ENCODE results near the gene MACROD2. TPM values are rescaled to one million over a fixed set of nuclear protein-coding genes. Genes with fewer than 3 reads are reported as not detected.
"Not testable (repeated sequence)": the region's sequence is repeated elsewhere in the genome, so short reads cannot be mapped to it uniquely, and the experiment has no call there.

The MACROD2 gene
- total and polyA plus RNA-seq, 9 donors = 3.7 to 25.5 (median 7.8) TPM

- Histone ChIP-seq H3K36me3 (no peaks in the 10 kb centered on the region), H3K27me3 (no peaks in the 10 kb centered on the region), H3K9me3 (no peaks in the 10 kb centered on the region), H3K4me3 (no peak overlapping the region), H3K27ac (no peak overlapping the region), H3K4me1 (ENCODE audit: insufficient read depth) (peaks cover 4% of the 10 kb centered on the region)
- 77 to 79% (median 78%) methylated on average over 9 of the region's 9 CpGs for WGBS, 3 donors
- intact Hi-C loops (cut with DNase I) = no loop called here
- TF ChIP-seq EP300 (IDR thresholded peaks at IDR 0.05) (no peak), POLR2A (IDR thresholded peaks at IDR 0.05) (no peak), CTCF (IDR thresholded peaks at IDR 0.05) (no peak)
- no peak for DNase-seq
These were observed 2012.6 kb downstream of the MACROD2 start for GRCh38 chr20:16007962-16008361.

GRCh38 chr20:16011056-16011455 lies 2015.7 kb downstream of the MACROD2 start:
- no peak for TF ChIP-seq POLR2A (IDR thresholded peaks at IDR 0.05)
- no peak for TF ChIP-seq EP300 (IDR thresholded peaks at IDR 0.05)
- no peak for TF ChIP-seq CTCF (IDR thresholded peaks at IDR 0.05)
- whole genome bisulfite sequencing, 3 donors = 76 to 92% (median 79%) methylated on average over 6 of the region's 6 CpGs
- H3K9me3 ChIP-seq = no peaks in the 10 kb centered on the region
- no peaks in the 10 kb centered on the region for H3K4me1 ChIP-seq (ENCODE audit: insufficient read depth)
- no peaks in the 10 kb centered on the region for H3K27me3 ChIP-seq
- H3K36me3 ChIP-seq = no peaks in the 10 kb centered on the region
- H3K4me3 ChIP-seq = no peak overlapping the region
- intact Hi-C loops (cut with DNase I) = no loop called here
- H3K27ac ChIP-seq = no peak overlapping the region
- DNase-seq = no peak

- Histone ChIP-seq H3K27ac (no peak overlapping the region), H3K4me1 (ENCODE audit: insufficient read depth) (no peaks in the 10 kb centered on the region), H3K4me3 (no peak overlapping the region), H3K36me3 (no peaks in the 10 kb centered on the region), H3K27me3 (no peaks in the 10 kb centered on the region), H3K9me3 (no peaks in the 10 kb centered on the region)
- DNase-seq = no peak
- WGBS, 3 donors = 90 to 93% (median 91%) methylated on average over 5 of the region's 5 CpGs
- intact Hi-C loops (cut with DNase I) = no loop called here
- TF ChIP-seq EP300 (IDR thresholded peaks at IDR 0.05) (no peak), CTCF (IDR thresholded peaks at IDR 0.05) (no peak), POLR2A (IDR thresholded peaks at IDR 0.05) (no peak)
These were observed 2016.2 kb downstream of the MACROD2 start for GRCh38 chr20:16011519-16011918.

- DNase-seq; H3K27ac ChIP-seq; H3K36me3 ChIP-seq; H3K4me1 ChIP-seq (ENCODE audit: insufficient read depth); H3K9me3 ChIP-seq; H3K27me3 ChIP-seq; intact Hi-C loops (cut with DNase I); H3K4me3 ChIP-seq: not testable (repeated sequence)
- WGBS, 3 donors = 86 to 91% (median 90%) methylated on average over 6 of the region's 6 CpGs
These were observed 2017.6 kb downstream of the MACROD2 start for GRCh38 chr20:16012934-16013333.

GRCh38 chr20:16013631-16014030 lies 2018.3 kb downstream of the MACROD2 start:
- DNase-seq = no peak
- no peaks in the 10 kb centered on the region for H3K9me3 ChIP-seq
- no peaks in the 10 kb centered on the region for H3K4me1 ChIP-seq (ENCODE audit: insufficient read depth)
- intact Hi-C loops (cut with DNase I) = no loop called here
- no peak for TF ChIP-seq CTCF (IDR thresholded peaks at IDR 0.05)
- TF ChIP-seq POLR2A (IDR thresholded peaks at IDR 0.05) = no peak
- TF ChIP-seq EP300 (IDR thresholded peaks at IDR 0.05) = no peak
- no peaks in the 10 kb centered on the region for H3K36me3 ChIP-seq
- H3K4me3 ChIP-seq = no peak overlapping the region
- no peaks in the 10 kb centered on the region for H3K27me3 ChIP-seq
- H3K27ac ChIP-seq = no peak overlapping the region
- WGBS, 3 donors = 97 to 98% (median 97%) methylated on average over 4 of the region's 4 CpGs

Data from ovary (tissue), 9 donors.